GM15510 (cell line): Measurements from ENCODE around the gene KRTAP5-9.

Source experiments
- POLR2A ChIP-seq: IDR thresholded peaks from 3 replicates; pipeline ENCODE4 v1.6.1; 2011; ENCODE audit warnings: borderline replicate concordance; ENCODE audit not compliant: insufficient read length; ENCODE audit errors: extremely low read depth

The KRTAP5-9 gene

DNA sequence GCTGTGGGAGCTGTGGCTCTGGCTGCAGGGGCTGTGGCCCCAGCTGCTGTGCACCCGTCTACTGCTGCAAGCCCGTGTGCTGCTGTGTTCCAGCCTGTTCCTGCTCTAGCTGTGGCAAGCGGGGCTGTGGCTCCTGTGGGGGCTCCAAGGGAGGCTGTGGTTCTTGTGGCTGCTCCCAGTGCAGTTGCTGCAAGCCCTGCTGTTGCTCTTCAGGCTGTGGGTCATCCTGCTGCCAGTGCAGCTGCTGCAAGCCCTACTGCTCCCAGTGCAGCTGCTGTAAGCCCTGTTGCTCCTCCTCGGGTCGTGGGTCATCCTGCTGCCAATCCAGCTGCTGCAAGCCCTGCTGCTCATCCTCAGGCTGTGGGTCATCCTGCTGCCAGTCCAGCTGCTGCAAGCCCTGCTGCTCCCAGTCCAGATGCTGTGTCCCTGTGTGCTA, 514 bp downstream of the KRTAP5-9 start:
- no peak for TF ChIP-seq POLR2A

DNA sequence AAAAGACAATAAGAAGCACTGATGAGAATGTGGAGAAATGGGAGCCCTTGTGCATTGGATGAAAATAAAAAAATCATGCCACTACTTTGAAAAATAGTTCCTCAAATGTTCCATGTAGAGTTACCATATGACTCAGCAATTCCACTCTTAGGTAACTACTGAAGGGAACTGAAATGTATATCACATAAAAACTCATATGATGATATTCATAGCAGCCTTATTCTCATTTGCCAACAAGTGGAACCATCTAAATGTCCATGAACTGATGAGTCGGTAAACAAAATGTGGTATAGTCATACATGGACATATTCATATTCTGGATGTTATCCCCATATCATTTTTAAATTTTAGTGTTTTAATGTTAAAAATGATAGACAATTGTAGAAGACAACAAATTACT, 3.5 kb downstream of the KRTAP5-9 start:
- TF ChIP-seq POLR2A = no peak

DNA sequence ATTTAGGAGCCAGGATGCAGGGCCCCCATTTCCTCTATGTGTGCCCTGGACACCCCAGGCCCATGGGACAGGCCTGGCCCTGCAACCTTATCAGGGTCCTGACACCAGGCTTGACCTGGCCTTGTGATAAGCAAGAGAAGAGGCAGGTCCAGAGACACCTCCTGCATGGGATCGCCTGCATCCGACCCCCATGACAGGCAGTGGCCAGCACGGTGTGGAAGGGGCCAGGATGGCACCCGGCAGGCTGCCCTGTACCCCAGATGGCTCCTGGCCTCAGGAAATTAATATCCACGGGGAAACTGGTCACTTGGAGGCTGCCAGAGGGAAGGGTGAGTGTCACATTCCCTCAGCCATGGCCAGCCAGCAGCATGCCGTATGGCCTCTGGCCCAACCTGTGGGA, 6.8 kb downstream of the KRTAP5-9 start:
- TF ChIP-seq POLR2A = no peak

DNA sequence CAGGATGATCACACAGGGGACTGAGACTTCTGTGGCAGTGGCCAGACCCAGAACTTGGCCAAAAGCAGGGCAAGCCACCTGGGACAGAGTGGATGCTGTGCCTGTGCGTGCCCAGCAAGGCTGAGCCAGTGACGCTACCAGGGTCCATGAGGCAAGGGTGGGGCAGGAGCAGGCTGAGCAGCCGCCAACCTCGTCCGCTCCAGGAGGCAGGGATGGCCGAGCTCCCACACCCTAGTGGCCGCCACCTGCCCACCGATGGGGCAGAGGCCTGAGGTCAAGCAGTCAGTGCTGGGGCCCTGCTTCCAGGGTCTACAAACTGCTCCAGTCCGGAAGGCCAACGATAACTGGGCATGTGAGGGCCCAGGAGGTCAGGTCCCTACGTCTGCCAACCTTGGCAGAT, 7.3 kb downstream of the KRTAP5-9 start:
- no peak for TF ChIP-seq POLR2A

DNA sequence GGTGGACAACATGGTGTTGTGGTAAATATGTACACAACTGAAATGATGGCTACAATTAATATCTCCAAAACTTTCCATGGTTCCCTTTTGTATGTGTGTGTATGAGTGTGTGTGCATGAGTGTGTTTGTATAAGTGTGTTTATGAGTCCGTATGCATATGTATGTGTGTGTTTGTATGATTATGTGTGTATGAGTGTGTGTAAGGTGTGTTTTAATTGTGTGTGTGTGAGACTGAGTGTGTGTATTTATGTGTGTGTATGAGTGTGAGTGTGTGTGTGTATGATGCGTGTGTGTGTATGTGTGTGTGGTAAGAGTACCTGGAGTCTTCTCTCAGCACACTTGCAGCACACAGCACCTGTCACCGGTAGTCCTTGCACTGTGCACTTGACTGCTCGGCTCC, 7.8 kb downstream of the KRTAP5-9 start:
- TF ChIP-seq POLR2A = no peak

DNA sequence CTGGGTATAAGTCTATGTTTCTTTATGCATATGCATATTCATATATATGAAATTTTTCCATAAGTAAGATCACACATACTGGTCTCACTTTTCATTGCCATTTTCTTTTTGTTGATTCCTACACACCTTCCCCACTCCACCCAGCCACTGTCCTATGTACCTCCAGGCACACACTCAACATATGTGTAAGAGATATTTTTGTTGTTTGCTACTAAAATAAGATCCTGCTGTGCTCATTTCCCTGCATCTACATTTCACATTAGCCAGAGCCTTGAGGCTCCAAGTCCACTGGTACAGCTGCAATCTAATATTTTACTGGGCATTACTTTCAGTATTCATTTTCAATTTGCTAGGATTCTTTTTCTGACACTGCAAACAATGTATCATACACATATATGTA, 9.0 kb downstream of the KRTAP5-9 start:
- TF ChIP-seq POLR2A = no peak

DNA sequence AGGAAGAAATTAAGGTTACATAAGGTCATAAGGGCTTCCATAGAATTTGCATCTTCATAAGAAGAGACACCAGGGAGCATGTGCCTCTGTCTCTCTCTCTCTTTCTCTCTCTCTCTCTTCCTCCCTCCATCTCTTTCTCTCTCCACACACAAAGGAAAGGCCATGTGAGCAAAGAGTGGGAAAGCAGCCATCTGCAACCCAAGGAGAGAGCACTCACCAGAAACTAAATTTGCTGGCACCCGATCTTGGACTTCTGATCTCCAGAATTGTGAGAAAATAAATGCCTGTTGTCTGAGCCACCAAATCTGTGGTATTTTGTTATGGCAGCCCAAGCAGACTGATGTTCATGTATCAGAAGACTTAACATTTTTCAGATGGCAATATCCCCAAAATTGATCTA, 10.8 kb downstream of the KRTAP5-9 start:
- TF ChIP-seq POLR2A = no peak

DNA sequence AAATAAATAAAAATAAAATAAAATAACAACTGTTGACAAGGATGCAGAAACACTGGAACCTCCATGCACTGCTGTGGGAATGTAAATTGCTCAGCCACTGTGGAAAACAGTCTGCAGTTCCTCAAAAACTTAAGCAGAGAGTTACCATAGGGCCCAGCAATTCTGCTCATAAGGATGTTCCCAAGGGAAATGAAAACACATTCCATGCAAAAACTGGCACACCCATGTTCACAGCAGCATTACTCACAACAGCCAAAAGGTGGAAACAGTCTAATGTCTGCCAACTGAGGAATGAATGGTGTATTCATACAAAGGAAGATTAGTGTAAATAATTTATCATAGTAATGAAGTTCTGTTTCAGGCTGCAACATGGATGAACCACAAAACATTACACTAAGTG, 13.9 kb downstream of the KRTAP5-9 start:
- TF ChIP-seq POLR2A = no peak

DNA sequence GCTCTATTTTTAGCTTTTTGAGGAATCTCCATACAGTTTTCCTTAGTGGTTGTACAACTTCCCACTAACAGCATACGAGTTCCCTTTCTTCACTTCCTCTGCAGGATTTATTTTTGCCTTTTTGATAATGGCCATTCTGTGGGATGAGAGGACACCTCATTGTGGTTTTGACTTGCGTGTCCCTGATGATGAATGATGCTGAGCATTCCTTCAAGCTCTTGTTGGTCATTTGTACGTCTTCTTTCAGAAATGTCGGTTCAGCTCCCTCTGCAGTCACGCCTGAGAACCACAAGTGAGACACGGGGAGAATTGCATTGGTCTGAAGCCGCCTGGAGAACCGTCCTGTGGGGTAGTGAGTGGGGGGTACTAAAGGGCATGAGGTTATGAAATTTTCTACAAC, 15.2 kb downstream of the KRTAP5-9 start:
- TF ChIP-seq POLR2A = no peak

DNA sequence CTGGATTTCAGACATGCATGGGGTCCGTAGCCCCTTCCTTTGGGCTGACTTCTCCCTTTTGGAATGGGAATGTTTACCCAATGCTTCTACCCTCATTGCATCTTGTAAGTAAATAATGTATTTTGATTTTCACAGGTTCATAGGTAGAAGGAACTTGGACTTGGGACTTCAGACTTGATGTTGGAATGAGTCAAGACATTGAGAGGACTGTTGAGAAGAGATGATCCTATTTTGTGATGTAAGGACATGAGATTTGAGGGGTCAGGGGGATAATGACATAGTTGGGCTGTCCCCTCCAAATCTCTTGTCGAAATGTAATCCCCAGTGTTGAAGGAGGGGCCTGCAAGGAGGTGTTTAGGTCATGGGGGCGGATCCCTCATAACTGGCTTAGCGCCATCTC, 16.2 kb downstream of the KRTAP5-9 start:
- no peak for TF ChIP-seq POLR2A

DNA sequence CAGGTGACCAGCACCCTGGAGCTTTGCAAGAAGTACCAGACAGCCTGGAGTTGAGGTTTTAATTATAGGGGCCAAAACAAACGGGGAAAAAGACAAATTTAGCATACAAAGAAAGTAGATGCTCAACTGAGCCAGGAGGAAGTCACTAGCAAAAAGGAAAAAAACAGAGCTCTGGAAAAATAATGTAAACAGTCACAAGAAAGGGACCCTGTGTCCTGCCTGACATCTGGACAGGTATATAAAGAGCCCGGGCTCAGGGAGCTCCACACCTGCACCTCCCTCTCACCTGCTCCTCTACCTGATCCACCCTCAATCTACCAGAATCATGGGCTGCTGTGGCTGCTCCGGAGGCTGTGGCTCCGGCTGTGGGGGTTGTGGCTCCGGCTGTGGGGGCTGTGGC, 17.0 kb downstream of the KRTAP5-9 start, which contains the start of gene KRTAP5-10:
KRTAP5-10 (plus strand) TSS at position 301 of the 400 bp plus-strand sequence; CDS start at position 326, 25 bp downstream.
- no peak for TF ChIP-seq POLR2A

DNA sequence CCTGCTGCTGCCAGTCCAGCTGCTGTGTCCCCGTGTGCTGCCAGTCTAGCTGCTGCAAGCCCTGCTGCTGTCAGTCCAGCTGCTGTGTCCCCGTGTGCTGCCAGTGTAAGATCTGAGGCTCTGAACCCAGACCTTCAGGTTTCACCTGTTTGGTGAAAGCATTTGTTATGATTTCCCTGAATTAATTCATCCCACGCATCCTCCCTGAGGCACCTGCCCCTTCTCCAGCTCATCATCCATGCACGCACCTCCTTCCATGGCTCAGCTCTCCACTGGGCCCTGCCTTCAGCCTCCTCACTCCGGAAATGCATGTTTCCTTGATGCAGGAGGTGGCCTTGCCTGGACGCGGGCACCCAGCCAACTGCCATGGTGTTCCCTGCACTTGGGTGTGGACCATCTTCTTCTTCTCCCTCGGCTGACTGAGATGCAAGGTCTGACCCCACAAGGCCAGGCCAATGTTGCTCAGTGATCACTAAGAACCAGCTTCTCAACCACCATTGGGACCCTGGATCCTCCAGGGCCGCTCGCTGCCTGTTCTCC, 17.9 kb downstream of the KRTAP5-9 start:
- no peak for TF ChIP-seq POLR2A

DNA sequence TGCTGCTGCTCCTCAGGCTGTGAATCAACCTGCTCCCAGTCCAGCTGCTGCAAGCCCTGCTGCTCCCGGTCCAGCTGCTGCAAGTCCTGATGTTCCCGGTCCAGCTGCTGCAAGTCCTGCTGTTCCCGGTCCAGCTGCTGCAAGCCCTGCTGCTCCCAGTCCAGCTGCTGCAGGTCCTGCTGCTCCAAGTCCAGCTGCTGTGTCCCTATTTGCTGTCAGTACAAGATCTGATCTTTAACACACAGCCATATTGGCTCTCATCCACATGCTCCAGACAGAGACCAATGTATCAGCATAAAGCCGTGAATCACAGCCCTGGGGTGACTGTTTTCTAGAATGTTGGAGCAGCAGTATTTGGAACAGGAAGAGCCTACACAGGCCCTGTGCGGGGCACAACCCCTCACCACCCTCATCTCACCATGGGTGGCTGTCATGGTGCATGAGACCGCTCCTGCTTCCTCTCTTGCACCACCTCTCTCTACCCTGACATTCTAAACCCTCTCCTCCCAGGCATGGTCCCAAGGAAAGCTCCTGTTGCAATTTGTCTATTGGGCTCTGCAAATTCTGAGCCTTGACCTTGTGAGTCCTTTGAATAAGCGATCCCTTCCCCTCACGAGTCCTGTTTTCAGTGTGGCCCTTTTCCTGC, 20.6 kb downstream of the KRTAP5-9 start:
- TF ChIP-seq POLR2A = no peak

DNA sequence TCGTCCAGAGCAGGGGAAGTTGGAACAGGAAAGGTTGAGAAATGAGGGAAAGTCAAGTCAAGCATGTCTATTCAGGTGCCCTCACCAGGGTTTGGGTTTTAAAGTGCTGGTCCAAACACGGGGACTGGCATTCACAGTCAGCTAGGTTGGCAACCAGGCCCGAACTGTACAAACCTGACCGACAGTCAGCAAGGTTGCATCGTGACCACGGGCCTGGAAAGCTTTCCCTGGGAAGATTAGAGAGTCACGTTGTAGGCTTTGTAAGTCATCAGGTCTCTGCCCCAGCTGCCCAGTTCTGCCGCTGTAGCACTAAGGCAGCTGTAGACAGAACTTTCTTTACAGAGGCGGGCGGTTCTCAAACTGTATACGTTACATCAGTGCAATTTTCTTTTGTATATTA, 24.6 kb downstream of the KRTAP5-9 start:
- TF ChIP-seq POLR2A = no peak

DNA sequence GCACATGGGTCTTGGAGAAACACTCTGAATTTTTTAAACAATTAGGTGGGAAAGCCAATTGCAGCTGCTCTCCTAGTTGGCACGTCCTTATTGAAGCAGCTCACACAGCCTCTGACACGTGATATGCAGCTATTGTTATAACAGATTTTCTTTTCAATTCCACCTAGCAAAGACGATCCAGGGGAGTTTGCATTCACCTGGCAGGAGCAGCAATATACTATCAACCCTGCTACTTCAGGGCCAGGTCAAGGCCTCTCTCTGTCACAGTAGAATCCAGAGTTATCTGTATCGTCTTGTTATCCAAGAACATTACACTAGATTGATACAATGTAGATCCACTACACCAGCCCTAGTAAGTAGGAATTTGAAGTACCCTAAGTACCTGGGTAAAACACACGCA, 26.2 kb downstream of the KRTAP5-9 start:
- TF ChIP-seq POLR2A = no peak

DNA sequence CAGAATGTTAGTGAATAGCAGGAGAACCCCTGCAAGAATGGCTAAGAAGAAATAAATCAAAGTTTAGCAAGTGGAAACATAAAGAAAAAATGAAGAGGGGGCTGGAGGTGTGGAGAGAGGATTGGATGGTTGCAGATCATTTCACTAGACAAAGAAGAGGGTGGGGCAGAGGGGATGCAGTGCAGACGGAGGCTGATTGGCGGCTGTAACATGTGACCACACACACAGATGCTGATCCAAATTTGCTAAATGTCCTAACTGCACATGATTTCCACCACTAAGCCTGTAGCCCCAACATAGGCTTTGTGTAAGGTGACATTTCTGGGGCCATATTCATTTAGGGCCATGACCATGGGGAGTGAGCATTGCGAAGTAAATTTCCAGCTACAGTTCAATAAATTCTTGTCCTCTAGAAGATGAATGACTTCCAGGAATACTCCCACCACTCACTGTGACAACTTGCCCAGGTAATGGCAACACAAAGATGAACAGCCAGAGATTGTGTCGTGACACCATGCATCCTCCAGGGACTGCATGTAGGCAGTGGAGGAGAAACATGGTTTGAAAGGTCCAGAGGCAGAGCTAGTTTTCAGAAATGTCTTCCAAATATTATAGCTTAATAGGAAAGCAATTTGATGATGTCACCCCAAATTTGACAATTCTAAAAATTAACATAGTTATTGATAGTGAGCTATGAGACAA, 27.7 kb downstream of the KRTAP5-9 start:
- TF ChIP-seq POLR2A = no peak
